Hippocampal formation (tissue), 2 donors: ENCODE measurements around the gene MYO9B.
"Not testable (repeated sequence)": the region's sequence is repeated elsewhere in the genome, so short reads cannot be mapped to it uniquely, and the experiment has no call there.

Experiments used
- DNase-seq, 2 donors: peaks; one replicate each; lab custom pipeline; 2025; lab: John Stamatoyannopoulos, UW

The MYO9B gene

DNA sequence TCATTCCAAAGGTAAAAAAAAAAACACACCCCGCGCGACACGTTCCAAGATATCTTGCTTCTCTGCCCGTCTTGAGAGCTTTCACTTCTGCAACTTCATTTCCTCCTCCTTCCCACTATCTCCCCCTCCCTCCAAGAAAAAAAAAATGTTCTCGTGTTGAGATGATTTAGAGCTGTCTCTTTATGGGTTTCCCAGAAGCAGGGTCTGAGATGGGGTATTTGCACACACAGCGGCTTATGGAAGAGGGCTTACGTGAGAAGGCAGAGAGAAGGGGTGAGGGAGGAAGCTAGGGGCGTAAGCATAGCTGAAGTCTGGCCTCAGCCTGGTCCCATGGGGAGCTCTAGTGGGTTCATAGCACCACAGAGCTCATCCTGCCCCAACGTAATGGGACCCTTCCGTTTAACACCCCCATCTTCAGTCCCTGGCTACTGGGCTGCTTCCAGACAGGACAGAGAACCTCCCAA lies 108.3 kb downstream of the MYO9B start:
- peak in 1 of 2 donors; percentile 7 for DNase-seq

DNA sequence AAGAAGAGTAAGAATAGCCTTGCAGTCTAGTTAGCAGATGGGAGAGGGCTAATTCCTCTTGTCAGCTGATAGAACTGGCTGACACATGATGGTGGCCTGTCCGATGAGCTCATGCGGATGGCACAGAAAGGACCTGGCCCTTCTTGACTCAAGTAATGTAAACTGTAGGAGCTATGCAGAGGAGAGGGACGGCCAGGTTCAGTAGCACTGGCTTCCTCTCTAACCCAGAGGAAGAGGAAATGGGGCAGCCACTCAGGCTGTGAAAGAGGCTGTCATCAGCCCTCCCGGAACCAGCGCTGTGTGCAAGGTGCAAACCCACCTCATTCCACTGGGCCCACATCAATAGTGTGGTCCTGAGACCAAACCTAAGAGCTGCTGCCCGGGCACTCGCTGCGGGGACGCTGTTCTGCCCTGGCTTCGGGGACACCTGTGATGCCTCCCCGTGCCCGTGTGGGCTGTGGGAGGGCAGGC lies 108.8 kb downstream of the MYO9B start:
- no peak for DNase-seq

DNA sequence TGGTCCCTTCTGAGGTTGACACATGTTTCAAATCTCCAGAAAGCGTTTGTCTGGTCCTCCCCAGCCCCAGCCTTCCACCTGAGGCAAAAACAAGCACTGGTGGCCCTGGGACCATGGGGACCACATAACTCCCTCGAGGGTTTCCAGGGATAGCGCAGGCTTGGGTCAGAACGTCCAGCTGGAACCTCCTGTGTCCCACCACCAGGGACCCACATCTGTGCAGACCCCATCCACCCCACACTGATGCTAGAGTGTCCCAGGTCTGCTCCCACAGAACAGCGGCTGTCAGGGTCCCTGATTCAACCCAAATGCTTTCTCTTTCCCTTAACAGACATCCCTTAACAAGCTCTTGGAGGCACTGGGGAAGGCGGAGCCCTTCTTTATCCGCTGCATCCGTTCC lies 110.0 kb downstream of the MYO9B start:
- no peak for DNase-seq

DNA sequence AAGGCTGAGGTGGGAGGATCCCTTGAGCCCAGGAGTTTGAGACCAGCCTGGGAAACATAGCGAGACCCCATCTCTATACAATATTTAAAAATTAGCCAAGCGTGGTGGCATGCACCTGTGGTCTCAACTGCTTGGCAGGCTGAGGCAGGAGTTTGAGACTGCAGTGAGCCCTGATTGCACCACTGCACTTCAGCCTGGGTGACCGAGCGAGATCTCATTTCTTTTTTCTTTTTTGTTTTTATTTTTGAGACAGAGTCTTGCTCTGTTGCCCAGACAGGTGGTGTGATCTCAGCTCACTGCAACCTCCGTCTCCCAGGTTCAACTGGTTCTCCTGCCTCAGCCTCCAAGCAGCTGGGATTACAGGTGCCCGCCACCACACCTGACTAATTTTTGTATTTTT lies 116.2 kb downstream of the MYO9B start:
- DNase-seq: not testable (repeated sequence)

DNA sequence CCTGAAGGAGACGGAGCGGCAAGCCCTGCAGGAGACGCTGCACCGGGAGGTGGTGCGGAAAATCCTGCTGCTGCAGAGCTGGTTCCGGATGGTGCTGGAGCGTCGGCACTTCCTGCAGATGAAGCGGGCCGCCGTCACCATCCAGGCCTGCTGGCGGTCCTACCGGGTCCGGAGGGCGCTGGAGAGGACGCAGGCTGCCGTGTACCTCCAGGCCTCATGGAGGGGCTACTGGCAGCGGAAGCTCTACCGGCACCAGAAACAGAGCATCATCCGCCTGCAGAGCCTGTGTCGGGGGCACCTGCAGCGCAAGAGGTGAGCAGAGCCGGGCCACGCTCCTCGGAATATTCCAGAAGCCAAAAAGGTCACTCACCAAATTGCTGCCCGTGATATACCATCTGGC lies 117.2 kb downstream of the MYO9B start:
- DNase-seq: no peak

DNA sequence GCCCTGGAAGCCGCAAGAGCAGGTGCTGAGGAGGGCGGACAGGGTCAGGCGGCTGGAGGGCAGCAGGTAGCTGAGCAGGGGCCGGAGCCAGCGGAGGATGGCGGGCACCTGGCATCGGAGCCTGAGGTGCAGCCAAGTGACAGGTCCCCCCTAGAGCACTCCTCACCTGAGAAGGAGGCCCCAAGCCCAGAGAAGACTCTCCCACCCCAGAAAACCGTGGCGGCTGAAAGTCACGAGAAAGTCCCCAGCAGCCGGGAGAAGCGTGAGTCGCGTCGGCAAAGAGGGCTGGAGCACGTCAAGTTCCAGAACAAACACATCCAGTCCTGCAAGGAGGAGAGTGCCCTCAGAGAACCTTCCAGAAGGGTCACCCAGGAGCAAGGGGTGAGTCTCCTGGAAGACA lies 119.0 kb downstream of the MYO9B start:
- no peak for DNase-seq

DNA sequence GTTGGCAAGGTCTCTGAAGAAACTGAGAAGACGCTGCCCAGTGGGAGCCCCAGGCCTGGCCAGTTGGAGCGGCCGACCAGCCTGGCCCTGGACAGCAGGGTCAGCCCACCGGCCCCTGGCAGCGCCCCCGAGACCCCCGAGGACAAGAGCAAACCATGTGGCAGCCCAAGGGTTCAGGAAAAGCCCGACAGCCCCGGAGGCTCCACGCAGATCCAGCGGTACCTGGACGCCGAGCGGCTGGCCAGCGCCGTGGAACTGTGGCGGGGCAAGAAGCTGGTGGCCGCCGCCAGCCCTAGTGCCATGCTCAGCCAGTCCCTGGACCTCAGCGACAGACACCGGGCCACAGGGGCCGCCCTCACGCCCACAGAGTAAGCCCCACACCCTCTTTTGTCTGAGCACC lies 119.5 kb downstream of the MYO9B start:
- no peak for DNase-seq

DNA sequence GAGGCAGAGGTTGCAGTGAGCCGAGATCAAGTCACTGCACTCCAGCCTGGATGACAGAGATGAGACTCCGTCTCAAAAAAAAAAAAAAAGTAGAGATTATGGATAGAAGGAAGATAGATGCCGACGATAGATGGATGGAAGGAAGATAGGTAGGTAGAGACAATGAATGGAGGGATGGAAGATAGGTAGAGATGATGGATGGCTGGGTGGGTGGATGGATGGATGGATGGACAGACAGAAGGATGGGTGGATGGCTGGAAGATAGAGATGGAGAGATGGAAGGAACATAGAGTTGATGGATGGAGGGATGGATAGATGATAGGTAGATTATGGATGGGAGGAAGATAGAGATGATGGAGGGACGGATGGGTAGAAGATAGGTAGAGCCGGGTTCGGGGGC lies 121.0 kb downstream of the MYO9B start:
- no peak for DNase-seq

DNA sequence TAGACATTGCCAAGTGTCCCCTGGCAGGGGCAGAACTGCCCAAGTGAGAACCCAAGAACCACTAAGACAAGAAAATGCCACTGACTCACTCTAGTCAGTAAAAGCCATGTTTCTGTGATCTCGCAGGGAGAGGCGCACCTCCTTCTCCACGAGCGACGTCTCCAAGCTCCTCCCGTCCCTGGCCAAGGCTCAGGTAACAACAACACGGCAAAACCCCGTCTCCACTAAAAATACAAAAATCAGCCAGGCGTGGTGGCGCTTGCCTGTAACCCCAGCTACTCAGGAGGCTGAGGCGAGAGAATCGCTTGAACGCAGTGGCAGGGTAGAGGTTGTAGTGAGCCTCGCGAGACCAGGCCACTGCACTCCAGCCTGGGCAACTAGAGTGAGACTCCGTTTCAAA lies 122.1 kb downstream of the MYO9B start:
- no peak for DNase-seq

DNA sequence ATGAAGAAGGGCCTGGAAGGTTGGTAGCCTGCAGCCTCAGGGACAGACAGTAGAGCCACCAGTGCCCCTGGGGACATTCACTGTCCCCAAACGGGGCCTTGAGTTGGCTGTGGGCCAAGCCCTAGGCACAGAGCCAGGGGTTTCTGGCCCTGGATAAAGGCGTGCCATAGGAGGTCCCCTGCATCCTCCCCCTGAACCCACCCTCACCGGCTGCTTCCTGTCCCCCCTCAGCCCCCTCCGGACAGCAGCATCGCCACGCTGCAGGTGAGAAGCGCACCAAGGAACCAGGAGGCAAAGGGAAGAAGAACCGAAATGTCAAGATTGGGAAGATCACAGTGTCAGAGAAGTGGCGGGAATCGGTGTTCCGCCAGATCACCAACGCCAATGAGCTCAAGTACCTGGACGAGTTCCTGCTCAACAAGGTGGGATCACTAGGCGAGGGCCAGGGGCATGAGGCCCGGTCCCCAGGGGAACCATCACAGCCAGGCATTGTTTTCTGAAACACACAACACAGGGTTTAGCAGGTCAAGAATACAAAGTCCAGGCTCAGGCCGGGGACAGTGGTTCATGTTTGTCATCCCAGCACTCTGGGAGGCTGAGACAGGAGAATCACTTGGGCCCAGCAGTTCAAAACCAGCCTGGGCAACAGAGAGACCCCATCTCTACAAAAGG lies 125.0 kb downstream of the MYO9B start:
- DNase-seq: no peak

DNA sequence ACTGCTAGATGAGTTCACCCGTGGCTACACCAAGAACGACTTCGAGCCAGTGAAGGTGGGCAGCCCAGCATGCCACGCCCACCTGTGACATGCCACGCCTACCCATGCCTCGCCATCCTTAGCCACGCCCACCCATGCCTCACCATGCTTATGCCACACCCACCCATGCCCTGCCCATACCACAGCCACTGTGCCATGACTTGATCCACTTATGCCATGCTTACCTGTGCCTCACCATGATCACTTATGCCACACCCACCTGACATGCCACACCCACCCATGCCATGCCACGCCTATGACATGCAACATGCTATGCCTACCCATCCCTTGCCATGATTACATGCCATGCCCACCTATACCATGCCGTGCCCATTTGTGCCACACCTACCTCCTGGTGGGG lies 126.7 kb downstream of the MYO9B start:
- DNase-seq: no peak

DNA sequence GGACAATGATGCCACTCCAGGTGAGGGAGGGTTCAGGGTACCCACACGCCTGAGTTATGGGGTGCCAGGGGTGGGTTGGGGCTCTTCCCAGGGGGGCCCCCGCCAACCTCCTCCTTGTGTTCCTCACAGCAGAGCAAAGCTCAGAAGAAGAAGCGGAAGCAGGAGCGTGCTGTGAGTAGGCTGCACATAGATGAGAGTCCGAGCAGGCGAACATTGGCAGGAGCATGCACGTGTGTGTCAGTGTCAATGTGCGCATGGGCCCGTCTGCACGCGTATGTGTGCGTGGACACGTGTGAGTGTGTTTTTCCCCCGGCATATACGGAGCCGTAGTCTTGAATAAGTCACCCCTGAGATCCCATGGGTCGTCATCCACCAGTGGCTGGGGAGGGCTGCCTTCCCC lies 127.1 kb downstream of the MYO9B start:
- DNase-seq: no peak

DNA sequence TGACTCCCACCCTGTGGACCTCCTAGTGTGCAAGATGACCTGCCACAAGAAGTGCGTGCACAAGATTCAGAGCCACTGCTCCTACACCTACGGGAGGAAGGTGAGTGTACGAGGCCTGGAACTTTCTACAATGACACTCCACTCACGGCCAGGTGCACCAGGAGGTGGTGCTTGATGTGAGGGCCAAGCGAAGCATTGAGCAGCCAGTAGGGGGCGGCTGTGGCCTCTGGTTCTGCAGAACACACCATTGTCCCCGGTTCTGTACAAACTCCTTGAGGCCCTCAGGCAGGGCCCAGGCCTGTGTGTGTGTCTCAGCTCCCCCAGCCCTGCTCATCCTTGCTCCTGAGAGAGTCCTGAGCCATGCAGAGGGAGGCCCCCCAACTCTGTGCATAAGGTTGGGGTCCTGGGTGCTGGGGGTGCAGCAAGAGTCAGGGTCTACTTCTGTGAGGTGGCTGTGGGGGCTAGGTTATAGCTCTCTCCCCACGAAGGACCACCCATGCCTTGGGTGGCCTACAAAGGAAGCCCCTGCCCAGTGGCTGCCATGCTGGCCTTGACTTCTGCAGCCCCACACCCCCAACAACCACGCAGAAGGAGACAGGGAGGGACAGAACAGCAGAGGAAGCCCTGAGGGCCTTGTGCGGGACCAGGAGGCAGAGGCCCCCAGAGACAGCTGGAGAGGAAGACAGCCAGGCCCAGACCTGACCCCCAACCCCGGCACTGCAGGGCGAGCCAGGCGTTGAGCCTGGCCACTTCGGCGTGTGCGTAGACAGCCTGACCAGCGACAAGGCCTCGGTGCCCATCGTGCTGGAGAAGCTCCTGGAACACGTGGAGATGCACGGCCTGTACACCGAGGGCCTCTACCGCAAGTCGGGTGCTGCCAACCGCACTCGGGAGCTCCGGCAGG lies 129.9 kb downstream of the MYO9B start:
- DNase-seq: peak in 1 of 2 donors; percentile 29

DNA sequence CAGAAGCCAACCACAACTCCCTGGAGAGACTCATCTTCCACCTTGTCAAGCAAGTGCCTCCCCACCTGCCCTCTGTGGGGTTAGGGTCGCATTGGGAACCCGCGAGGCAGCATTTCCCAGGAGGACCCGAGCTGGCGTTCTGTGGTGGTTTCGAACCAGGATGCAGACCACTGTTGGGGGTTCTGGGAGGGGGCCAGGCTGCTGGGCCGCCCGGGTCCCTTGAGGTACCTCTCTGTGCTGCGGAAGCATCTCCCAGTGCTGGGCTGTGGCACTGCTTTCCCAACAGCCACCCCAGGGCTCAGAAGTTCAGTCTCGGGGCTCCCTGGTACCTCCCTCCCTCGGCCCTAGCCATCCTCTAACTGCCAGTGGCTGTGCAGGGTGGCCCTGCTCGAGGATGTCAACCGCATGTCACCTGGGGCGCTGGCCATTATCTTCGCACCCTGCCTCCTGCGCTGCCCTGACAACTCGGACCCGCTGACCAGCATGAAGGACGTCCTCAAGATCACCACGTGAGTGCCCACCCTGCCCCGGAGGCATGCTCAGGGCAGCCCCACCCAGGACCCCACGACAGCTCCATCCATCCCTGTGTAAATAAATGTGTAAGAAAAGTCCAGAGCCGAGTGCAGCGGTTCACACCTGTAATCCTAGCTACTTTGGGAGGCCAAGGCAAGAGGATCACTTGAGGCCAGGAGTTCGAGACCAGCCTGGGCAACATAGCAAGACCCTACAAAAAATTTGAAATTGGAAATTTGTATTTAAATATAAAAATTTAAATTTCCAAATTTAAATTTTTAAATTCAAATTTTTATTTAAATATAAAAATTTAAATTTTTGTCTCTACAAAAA lies 131.4 kb downstream of the MYO9B start:
- DNase-seq: no peak

DNA sequence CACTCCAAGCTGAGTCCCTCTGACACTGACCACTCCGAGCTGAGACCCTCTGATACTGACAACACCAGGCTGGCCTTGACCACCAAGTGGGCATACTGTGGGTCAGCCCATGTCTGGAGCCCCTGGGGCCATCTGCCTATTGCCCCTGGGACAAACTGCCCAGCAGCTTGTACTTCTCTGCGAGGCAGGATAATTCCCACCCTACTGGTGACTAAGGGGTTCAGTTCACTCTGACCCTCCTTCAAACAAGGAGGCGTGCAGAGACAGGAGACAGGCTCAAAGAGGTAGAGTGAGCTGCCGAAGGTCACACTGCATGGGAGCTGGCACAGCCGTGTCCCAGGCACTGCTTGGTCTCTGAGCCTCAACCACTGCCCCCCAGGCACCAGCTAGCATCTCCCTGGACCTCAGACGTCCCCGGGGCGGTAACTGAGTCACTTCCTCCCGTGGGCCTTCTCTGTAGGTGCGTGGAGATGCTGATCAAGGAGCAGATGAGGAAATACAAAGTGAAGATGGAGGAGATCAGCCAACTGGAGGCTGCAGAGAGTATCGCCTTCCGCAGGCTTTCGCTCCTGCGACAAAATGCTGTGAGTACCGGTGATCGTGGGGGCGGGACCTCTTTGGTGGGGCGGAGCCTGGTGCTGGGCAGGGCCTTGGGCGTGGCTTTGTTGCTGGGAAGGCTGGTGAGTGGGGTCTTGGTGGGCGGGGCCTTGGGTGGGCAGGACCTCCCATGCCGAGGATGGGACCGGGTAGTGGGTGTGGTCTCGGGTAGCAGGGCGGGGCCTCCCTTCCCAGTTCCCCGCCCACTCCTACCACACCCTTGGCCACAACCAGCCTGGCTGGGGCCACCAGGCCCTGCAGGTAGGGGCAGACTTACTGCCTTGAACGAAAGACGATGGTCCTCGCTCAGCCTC lies 133.8 kb downstream of the MYO9B start:
- DNase-seq: no peak

DNA sequence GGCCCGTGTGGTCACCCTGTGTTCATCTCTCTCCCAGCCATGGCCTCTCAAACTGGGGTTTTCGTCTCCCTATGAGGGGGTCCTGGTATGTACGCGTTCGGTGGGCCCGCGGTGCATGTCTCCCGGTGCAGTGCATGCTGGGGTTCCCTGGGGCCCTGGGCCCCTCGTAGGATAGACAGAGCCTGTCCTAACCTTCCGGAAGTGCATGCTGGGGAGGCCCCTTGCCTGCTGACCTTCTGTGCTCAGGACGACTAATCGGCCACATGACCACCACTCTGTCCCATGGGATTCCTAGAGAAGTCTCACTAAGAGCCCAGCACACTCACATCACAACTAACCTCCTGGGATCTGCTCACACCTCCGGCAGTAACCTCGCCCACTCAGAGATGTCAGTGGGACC lies 134.7 kb downstream of the MYO9B start:
- no peak for DNase-seq

DNA sequence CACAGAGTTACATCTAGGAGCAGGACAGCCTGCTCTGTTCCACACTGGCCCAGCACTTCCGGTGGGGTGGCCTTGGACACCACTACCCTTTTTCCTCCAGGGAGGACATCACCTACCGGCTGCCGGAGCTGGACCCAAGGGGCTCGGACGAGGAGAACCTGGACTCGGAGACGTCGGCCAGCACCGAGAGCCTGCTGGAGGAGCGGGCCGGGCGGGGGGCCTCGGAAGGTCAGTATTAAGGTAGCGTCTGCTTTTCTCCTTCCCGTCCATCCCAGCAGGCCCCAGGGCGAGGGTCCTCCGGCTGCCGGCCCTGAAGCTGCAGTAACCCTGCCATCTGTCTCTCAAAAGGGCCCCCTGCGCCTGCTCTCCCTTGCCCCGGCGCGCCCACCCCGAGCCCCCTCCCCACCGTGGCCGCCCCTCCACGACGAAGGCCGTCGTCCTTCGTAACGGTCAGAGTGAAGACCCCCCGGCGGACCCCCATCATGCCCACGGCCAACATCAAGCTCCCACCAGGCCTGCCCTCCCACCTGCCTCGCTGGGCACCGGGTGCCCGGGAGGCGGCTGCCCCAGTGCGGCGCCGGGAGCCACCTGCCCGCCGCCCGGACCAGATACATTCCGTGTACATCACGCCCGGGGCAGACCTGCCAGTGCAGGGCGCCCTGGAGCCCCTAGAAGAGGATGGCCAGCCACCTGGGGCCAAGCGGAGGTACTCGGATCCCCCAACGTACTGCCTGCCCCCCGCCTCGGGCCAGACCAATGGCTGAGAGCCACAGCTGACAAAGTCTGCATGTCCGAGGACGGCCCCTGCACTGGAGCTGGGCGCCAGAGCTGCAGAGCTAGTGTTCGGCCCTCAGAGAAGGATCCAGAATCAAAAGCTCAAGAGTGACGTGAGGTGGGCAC lies 136.2 kb downstream of the MYO9B start:
- no peak for DNase-seq

DNA sequence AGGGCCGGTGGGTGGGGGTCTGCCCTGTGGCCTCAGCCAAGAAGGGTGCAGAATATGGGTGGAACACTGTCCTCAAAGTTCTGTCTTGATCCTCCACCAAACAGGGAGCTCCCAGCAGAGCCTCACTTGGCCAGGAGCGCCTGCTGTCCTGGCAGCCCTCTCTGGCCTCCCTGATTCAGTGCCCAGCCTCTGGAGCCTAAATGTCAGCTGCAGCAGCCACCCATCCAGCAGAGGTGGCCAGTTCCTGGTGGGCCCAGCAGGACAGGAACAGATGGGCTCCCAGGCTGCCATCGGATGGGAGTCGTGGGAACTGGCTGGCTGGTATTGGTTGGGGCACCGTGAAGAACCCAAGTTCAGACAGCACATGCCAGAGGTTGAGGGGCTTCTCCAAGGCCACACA lies 137.8 kb downstream of the MYO9B start:
- DNase-seq: no peak

DNA sequence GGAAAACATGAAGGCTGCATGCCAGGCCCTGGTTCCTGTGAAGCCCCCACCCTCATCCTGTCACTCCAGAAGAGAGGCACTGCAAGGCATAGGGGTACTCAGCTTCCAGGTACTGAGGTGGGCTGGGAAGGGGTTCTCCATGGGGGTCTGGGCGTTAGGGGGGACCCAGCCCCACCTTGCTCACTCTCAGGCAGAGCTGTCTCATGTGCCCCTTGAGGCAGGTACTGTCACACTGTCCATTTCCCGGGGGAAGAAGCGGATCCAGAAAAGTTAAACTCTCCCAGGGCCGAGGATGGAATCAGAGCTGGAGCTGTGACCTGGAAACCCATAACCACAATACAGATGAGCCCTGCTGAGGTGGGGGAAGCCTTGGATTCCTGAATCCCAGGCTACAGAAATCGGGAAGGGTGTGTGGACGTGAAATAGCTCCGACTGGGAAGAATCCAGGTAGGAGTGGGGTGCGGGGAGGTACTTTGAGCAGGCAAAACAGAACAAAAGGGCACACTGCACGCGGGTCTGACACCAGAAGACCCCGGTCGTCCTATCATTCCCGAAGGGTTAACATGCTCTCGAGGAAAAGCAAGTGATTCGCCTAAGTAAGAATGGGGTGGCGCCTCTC lies 139.0 kb downstream of the MYO9B start:
- DNase-seq: no peak
